ENCODE results near the gene NFXL1.

DNA sequence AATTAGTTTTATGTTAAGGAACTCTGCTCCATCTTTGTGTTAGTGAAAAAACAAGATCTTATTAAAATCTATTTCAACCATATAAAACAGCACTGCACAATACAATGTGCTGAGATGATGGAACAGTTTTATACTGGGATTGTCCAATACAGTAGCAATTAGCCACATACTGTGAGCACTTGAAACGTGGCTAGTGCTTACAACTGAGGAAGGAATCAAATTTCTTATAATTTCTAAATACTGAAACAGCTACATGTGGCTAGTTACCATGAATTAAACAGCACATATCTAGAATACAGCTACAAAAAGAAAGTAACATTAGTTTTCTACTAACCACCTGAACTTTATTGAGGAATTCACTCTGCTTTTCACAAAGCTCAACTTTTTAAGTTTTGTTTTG lies 14.7 kb downstream of the NFXL1 start:
- TF ChIP-seq, protein P1, sequence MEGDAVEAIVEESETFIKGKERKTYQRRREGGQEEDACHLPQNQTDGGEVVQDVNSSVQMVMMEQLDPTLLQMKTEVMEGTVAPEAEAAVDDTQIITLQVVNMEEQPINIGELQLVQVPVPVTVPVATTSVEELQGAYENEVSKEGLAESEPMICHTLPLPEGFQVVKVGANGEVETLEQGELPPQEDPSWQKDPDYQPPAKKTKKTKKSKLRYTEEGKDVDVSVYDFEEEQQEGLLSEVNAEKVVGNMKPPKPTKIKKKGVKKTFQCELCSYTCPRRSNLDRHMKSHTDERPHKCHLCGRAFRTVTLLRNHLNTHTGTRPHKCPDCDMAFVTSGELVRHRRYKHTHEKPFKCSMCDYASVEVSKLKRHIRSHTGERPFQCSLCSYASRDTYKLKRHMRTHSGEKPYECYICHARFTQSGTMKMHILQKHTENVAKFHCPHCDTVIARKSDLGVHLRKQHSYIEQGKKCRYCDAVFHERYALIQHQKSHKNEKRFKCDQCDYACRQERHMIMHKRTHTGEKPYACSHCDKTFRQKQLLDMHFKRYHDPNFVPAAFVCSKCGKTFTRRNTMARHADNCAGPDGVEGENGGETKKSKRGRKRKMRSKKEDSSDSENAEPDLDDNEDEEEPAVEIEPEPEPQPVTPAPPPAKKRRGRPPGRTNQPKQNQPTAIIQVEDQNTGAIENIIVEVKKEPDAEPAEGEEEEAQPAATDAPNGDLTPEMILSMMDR (IDR thresholded peaks at IDR 0.05; ENCODE audit: low read depth, low read length, poor library complexity, severe bottlenecking) = no peak
- TF ChIP-seq EZH2phosphoT487 (IDR thresholded peaks at IDR 0.05; ENCODE audit: borderline replicate concordance, low read length) = no peak

Data from DOHH2 (cell line).